HG03565 (cell line): ENCODE results near the gene ADCY6.

ENCODE experiments used
- ATAC-seq: cut with Tn5 transposase; IDR thresholded peaks from one replicate; pipeline ENCODE4 v1.9.1; 2021; ENCODE audit warnings: mild to moderate bottlenecking, moderate library complexity; ENCODE audit not compliant: unreplicated experiment

Gene ADCY6

DNA sequence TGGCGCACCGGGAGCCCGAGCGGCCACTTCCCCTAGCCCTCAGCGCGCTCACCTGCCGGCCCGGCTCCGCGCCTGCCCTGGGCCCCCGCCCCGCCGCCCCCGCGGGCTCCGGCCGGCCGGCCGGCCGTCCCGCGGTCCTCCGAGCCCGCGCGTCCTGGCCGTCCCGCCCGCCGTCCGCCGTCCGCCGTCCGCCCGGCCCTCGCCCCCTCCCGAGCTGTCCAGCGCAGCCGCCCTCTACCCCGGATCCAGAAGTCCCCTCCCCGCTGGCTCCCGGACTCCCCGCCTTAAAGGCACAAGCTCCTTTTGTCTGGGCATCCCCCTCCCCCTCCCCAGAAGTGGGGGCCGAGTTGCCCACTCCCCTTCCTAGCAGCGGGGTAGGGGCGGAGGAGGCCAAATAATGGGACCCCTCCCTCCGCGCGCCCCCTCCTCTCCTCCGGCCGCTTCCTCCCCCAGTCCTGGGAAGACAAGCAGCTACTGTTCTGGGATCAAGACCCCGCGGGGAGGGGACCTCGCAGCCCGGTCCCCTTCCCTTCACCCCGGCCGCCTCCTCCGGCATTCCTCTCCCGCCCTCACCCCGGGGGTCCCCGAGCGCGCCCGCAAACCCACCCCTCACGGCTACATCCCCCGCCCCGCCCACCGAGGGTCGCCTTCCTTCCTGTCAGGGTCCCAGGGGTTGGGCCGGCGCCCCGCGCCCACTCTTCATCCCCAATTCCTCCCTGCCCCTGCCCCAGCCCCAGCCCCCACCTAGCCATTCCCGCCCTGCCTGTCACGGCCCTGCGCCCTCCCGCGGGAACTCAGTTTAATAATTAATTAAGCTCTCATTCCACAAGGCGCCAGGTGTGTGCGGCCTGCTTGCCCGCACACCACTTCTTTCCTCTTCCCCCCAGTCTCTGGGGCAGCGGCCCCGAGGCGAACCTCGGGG is at the start of gene ADCY6:
TSS of gene ADCY6 (minus strand) at position 236 of the 922 bp plus-strand sequence. CDS start 5,655 bp downstream, outside the sequence.
- no peak for ATAC-seq

DNA sequence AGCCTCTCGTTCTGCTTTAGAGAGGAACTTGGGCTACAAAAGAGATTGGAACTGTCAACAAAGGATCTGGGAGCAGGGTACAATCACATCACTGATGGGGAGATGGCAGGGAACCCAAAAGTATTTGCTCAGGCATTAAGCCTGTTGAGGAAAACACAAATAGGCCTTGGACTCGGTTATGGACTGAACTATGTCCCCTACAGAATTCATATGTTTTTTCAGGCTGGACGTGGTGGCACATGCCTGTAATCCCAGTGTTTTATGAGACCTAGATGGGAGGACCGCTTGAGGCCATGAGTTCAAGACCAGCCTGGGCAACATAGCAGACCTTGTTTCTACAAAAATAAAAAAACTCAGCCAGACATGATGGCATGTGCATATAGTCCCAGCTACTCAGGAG is 49.2 kb upstream of the ADCY6 start:
- ATAC-seq = no peak

DNA sequence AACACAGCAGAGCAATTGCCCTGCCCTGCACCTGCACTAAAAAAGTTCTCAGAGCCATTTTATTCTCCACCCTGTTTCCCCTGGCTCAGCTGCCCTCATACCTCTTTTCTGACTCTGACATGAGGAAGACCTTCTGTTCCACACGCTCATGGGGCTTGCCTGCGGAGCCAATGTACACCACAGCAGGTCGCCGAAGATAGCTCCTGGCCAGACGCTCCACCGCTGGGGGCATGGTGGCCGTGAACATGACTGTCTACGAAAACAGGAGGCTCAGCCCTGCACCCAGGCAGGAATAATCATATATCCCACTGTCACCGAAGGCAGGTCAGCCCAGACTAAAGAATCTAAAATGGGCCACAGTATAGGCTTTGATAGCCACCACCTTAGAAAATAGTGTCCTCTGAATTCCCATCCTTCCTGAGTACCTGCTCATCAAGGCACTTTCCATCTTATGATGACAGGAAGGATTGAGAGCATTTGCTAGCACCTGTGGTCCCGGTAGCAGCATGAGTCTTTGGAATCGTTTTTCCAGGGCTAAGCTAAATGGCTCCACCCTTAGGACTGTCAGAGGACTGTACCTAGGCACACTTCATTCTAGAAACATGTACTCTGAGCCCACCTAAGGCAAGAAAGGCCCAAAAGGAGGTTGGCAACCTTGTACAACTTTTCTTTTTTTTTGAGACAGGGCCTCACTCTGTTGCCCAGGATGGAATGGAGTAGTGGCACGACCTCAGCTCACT is 43.6 kb upstream of the ADCY6 start:
- ATAC-seq = no peak

DNA sequence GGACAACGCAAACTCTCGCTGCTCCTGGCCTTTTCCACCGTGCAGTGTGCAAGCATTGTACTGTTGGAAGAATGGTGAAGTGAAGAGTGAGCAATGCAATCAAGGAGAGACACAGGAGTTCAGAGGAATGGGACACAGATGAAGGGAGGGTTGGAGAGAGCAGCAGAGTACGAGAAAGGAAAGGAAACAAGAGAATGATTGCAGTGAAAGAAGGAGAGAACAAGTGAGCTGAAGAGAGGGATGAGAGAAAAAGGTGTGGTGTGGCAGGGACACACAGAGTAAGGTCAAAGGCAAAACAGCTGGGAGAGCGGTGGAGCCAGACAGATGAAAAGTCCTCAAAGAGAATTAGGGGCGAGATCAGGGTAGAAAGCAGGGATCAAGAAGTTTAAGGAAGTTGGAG is 42.4 kb upstream of the ADCY6 start:
- ATAC-seq = no peak

DNA sequence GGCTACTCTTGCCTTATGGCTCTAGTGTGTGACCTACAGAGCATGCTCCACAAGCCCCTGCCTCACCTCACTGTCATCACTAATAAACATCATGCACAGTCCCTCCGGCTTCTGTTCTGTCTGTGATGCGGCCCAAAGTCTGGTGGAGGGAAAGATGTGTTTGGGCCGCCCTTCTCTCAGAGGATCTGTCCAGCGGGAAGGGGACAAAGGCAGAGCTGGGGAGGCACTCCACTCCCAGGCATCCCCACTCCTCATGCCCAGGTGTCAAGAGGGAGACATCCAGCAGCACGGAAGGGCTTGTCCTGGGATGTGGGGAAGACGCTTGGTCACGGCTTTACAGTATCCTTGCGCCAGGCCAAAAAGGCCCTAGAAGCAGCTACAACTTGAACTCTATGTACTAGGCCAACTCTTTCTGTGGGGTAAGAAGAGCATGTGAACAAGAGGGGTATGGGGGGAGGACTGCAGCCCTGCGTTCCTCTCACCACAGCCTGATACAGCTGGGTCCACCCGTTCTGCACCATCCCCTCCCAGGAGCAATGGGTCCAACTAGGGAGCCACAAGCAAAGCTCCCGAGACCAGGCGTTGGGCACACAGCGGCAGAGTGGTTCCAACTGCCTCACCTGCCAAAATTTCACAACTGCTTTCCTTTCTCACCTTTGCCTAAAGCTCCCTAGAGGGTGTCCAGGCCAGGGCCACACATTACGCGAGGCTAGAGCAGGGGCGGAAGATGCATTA is 40.1 kb upstream of the ADCY6 start:
- no peak for ATAC-seq

DNA sequence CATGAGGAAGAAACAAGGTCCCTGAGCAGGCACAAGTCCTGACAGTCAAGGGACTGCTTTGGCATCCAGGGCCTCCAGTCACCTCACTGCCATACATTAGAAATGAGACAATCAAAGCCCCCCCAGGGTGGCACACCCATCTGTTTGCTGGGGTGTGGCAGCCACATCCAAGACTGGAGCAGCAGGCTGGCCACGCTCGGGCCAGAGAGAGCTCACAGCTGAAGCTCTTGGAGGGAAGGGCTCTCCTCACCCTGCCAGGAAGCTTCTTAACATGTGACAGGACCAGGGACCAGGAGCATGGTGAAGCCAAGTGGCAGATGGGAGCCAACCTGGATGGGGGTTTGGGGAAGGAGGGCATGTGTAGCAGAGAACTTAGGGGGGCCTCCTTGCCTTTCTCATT is 39.4 kb upstream of the ADCY6 start:
- ATAC-seq = no peak

DNA sequence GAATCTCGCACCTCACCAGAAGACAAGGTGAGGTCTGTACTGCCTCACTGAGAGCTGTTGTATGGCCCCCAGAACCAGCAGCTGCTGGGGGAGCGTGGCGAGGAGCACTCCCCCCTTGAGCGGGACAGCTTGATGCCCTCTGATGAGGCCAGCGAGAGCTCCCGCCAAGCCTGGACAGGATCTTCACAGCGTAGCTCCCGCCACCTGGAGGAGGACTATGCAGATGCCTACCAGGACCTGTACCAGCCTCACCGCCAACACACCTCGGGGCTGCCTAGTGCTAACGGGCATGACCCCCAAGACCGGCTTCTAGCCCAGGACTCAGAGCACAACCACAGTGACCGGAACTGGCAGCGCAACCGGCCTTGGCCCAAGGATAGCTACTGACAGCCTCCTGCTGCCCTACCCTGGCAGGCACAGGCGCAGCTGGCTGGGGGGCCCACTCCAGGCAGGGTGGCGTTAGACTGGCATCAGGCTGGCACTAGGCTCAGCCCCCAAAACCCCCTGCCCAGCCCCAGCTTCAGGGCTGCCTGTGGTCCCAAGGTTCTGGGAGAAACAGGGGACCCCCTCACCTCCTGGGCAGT is 38.7 kb upstream of the ADCY6 start:
- no peak for ATAC-seq

DNA sequence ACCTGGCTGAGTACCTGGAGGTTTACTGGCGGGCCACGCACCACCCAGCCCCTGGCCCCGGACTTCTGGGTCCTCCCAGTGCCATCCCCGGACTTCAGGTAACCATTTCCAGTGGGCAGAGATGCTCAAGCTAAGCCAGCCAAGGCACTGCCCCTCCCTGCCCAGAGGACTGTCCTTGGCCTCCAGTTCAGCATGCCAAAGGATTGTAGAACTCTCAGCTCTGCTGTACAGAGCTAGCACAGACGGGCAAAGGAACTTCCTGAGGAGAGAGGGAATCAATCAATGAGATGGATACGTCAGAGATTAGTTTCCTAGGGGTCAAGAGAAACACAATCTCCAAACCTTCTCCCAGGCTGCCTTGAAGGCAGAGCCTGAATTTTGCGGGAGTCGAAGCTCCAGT is 38.1 kb upstream of the ADCY6 start:
- no peak for ATAC-seq

DNA sequence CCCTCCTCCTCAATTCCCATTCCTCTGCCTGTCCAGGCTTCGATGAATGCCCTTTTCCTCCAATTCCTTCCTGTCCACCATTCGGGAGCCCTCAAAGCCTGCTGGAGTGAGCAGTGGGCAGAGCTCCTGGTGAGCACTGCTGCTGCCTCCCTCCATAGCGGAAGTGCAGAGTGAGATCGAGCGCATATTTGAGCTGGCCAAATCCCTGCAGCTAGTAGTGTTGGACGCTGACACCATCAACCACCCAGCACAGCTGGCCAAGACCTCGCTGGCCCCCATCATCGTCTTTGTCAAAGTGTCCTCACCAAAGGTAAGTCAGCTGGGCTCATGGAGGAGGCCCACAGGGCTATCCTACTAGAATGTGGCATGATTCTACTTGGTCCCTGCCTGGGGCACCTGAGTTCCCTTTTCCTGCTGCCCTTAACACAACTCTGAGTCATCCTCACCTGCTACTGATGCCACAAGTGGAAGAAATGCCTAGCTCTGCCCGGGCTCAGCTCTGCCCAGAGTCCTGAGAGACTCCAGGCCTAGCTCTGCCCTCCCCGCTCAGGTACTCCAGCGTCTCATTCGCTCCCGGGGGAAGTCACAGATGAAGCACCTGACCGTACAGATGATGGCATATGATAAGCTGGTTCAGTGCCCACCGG is 37.4 kb upstream of the ADCY6 start:
- no peak for ATAC-seq

DNA sequence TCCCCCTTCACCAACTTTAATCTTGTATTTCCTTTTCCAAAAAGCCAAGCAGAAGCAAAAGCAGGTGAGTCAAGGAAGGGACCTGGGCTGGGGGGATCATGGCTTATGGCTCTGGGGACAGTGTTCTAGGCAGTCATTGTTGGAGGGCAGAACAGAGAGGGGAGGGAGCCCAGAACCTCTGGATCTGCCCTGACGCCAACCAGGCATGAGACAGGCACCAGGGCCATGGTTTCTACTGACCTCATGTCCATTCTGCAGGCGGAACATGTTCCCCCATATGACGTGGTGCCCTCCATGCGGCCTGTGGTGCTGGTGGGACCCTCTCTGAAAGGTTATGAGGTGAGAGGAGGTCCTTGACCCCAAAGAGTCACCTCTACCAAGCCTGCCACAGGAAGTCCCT is 36.0 kb upstream of the ADCY6 start:
- ATAC-seq = no peak

DNA sequence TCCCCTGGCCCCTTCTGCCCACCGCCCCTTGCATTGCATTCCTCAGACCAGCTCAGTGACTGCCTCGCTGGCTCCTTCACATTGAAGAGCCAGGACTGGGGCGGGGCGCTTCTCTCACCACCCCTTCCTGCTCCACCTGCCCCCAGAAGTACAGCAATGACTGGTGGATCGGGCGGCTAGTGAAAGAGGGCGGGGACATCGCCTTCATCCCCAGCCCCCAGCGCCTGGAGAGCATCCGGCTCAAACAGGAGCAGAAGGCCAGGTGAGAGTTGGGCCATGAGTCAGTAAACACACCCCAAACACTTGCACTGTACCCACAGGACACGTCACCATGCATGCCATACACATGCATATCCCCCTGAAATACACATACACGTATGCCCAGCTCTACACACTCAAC is 35.2 kb upstream of the ADCY6 start:
- ATAC-seq = no peak

DNA sequence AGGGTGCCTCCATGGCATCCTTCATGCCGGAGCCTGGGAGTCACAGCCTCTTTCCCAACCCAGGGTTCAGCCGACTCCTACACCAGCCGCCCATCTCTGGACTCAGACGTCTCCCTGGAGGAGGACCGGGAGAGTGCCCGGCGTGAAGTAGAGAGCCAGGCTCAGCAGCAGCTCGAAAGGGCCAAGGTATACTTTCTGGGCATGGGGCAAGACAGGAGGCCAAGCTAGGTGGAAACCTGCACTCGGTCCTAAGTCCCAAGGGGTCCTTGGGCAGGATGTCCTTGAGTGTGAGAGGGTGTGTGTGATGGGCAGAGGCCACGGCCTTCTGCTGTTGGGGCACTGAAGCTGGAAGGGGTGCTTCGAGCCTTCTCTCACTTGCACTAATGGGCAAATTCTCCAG is 34.4 kb upstream of the ADCY6 start:
- no peak for ATAC-seq

DNA sequence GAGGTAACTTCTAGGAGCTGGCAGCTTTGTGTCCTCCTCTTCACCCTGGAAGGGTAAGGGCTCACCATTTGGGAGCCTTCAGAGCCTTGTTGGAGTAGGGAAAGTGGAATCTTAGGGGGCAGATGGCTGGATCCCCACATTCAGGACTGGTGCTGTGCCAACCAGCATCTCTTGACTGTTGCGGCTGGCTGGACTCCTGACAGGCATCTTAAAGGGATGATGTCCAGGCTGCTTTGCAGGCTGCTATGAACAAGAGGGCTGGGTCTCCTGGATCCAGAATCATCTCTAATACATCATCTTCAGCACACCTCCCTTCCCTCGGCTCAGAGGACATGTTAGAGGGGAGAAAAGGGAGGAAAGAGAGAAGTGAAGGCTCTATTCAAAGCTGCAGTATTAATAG is 33.8 kb upstream of the ADCY6 start:
- no peak for ATAC-seq

DNA sequence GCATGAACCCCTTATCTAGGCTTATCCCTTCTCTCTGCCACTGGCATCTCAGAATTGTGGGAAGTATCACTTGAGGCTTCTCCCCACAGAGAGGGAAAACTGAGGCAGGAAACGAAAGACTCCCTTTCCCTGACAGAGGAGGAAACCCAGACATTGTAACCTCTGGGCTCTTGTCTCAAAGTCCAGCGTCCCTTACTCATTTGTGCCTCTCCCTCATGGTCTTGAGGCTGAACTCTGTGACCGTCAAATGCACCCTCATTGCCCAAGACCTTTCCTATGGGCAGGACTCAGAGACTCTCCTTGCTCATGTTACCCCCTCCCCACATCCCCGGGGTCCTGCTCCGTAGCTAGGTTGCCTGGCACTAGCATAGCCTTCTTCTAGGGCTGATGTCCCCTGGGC is 33.2 kb upstream of the ADCY6 start:
- ATAC-seq = no peak

DNA sequence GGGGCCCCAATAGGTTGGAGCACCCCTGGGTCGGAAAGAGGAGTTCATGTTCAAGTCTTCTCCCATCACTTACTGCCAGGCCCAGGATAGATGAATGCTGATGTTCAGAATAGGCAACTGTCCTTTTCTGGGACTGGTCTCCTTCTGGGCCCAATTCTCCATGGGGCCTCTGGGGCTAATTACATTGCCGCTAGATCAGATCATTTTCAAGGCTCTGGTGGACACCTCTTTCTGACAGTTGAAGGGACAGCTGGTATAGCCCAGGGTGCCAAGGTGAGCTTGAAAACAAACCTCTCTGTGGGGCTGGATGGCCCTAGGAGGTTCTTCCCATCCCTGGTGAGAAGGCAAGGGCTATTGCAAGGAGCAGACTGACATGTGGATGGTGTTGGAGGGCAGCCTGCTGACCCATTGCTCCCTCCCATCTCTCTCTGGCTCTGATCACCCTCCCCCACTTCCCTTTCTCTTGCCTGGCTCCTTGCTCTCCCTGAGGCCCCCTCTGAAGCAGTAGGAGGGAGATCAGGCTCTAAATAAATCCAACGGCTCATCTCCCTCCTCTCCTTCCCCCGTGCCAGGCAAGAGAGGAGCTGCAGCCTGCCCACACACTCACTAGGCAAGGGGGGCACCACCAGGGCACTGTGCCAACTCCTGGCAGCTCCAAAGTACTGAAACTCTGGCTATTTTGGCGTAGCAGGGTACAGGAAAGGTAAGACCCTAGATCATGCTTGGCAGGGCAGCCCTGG is 31.3 kb upstream of the ADCY6 start:
- ATAC-seq = no peak

DNA sequence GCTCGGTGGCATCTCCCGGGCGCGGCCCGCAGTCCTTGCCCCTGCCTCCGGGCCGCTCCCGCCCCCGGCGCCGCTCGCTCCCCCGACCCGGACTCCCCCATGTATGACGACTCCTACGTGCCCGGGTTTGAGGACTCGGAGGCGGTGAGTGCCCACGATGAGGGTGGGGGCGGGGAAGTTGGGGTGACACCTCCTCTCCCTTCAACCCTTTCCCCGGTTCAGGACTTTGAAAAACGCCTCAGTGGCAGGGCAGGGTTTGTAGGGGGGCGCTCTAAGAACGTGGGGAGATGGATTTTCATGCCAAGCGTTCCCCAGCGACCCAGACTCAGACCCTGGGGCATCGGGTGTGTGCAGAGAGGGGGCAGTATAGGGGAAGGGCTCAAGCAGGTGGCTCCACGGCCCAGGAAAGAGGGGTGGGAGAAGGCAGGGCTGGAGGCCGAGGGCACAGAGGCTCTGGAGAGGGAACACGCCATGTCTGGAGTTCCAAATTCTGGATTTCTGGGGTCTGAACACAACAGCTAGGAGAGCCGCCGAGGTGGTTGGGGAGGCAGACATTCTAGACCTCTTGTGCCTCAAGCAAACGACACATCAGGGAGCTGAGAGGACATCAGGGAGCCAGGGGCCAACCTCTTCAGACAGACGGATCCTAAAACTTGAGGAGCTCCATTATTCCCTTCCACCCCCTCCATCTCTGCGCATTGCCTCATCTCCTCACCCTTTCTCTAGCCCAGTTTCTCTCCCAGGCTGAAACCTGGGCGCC is 30.1 kb upstream of the ADCY6 start:
- ATAC-seq = no peak

DNA sequence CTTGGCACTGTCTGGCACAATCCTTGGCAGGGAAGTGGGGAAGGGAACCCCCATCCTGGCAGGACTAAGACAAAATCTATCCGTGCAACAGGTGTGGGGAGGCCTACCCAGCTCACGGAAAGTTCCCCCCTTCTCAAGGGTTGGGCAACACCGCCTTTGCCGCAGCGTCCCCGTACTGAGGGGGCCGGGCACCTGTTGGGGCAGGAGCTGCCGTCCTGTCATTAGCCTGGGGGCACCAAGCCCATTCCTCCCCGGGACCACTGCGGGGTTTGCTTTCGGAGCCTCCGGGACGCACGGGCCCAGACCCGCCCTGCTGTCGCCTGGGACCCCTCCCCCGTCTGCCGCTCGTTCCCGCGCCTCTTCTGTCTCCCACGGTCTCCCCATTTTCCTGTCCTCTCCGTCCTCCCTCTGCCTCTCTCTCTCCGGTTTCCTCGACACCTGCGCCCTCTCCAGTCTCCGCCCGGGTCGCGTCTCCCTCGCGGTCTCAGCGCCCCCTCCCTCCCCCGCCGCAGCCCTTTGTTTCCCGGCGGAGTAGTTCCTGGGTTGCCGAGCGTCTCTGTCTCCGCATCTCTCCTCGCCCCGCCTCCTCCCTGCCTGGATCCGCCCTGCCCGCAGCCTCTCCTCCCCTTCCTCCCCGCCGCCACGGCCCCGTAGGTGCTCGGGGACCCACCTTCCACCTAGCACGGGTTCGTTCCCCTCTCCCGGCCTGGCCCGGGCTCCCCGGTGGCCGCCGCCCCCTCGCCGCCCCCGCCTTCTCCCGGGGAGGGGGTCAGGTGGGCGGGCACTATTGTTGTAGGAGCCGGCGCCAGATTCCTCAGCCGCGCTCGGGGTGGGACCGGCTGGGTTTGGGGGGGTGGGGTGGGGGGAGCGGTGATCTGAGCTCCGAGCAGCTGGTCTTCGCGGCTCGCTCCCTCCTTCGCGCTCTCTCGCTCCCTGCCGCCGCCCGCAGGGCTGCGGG is 29.3 kb upstream of the ADCY6 start, which contains the start of gene CACNB3:
TSS of gene CACNB3 (plus strand) at position 624 of the 958 bp plus-strand sequence. CDS start 434 bp downstream, outside the sequence.
- no peak for ATAC-seq
